Mucosa of rectum (tissue), 2 donors: ENCODE results near the gene DNAJC30.

Source experiments
- H3K27ac ChIP-seq, 2 donors: one replicate each; pipeline ENCODE4 v1.7.0; 2013; ENCODE audit warnings: inconsistent platforms in 2 of 2, low read depth in 2 of 2, low read length in 2 of 2
- H3K27me3 ChIP-seq, 2 donors: one replicate each; pipeline ENCODE4 v1.7.0; 2013; ENCODE audit warnings: low read length in 2 of 2; ENCODE audit not compliant: control insufficient read depth in 2 of 2, insufficient read depth in 2 of 2
- H3K36me3 ChIP-seq, 2 donors: one replicate each; pipeline ENCODE4 v1.7.0; 2013; ENCODE audit warnings: low read length in 2 of 2; ENCODE audit not compliant: control insufficient read depth in 2 of 2, insufficient read depth in 2 of 2
- H3K4me1 ChIP-seq, 2 donors: one replicate each; pipeline ENCODE4 v1.7.0; 2013; ENCODE audit warnings: low read length in 2 of 2, mild to moderate bottlenecking in 1 of 2; ENCODE audit not compliant: control insufficient read depth in 2 of 2, insufficient read depth in 2 of 2
- H3K4me3 ChIP-seq, 2 donors: one replicate each; pipeline ENCODE4 v1.7.0; 2013; ENCODE audit warnings: low read length in 2 of 2
- H3K9ac ChIP-seq, 2 donors: one replicate each; pipeline ENCODE4 v1.7.0; 2013; ENCODE audit warnings: low read length in 2 of 2, low read depth in 1 of 2, mild to moderate bottlenecking in 1 of 2
- H3K9me3 ChIP-seq, 2 donors: one replicate each; pipeline ENCODE4 v1.7.0; 2013; ENCODE audit warnings: low read length in 2 of 2; ENCODE audit not compliant: control insufficient read depth in 2 of 2
- donor health status: healthy.
- donor health status: Normal muscosa, but diverticular disease.

DNAJC30 gene

DNA sequence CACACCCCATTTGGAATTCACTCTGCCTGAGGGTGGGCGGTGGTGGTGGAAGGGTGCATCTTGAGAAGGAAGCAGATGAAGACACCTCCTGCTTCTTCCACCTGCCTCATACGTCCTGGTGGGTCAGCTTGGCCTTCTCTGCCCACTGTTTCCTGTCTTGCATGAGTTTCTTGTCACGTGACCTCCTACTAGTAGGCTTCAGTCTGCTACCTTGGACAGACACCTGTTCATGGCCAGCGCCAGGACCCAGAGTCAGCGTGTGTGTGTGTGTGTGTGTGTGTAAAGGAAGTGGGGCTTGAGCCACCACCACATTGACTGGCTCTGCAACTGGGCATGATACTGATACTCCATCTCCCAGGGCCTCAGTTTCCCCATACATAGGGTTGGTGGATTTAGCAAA, 32.7 kb downstream of the DNAJC30 start:
- no peak overlapping the region for H3K4me3 ChIP-seq
- H3K27me3 ChIP-seq = peaks cover 12 to 16% of the 10 kb centered on the region in 2 donors

DNA sequence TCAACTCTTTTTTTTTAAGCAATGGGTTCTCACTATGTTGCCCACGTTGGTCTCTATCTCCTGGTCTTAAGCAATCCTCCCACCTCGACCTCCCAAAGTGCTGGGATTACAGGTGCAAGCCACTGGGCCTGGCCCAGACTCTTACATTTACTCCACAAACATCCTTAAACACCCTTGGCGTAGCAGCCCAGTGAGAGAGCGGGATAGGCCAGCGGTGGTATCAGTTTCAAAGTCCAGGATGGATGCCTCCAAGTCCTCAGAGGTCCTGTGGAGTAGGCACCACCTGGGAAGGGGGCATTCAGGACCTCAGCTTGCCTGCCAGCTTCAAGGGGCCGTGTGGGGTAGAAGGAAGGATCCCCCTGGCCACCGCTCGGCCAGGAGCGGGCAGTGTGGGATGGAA, 33.7 kb downstream of the DNAJC30 start:
- H3K4me1 ChIP-seq = peaks cover 9 to 11% of the 10 kb centered on the region in 2 donors
- no peak overlapping the region for H3K4me3 ChIP-seq
- peaks cover 12 to 17% of the 10 kb centered on the region in 2 donors for H3K27me3 ChIP-seq
- H3K9me3 ChIP-seq = no peaks in the 10 kb centered on the region
- no peak overlapping the region for H3K27ac ChIP-seq
- H3K36me3 ChIP-seq = no peaks in the 10 kb centered on the region
- no peak overlapping the region for H3K9ac ChIP-seq

More for the DNA sequence above, 32.7 kb downstream of the DNAJC30 start:
- Histone ChIP-seq H3K36me3 (no peaks in the 10 kb centered on the region), H3K27ac (no peak overlapping the region), H3K4me1 (peaks cover 9 to 11% of the 10 kb centered on the region in 2 donors), H3K9ac (no peak overlapping the region), H3K9me3 (no peaks in the 10 kb centered on the region)

DNA sequence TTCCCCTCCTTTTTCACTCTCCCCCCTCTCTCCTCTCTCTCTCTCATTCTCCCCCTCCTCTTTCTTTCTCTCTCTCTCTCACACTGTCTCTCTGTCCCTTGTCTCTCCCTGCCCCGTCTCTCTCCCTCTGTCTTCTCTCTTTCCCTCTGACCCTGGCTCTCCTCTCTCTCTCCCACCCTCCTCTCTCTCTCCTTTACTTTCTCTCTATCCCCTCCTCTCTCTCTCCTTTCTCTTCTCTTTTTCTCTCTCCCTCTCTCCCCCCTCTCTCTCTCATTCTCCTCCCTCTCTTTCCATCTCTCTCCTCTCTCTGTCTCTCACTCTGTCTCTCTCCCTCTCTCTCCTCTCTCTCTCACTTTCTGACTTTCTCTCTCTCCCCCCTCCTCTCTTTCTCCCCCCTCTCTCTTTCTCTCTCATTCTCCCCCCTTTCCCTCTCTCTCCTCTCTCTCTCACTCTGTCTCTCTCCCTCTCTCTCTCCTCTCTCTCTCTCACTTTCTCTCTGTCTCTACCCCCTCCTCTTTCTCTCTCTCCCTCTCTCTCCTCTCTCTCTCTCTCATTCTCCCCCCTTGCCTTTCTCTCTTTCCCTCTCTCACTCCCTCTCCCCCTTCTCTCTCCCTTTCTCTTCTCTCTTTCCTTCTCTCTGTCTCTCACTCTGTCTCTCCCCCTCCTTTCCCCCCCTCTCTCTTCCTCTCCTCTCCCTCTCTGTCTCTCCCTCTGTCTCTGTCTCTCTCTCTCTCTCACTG, 34.5 kb downstream of the DNAJC30 start:
- Histone ChIP-seq H3K27me3 (peaks cover 12 to 17% of the 10 kb centered on the region in 2 donors), H3K4me3 (no peak overlapping the region), H3K4me1 (peaks cover 9 to 11% of the 10 kb centered on the region in 2 donors), H3K9me3 (no peaks in the 10 kb centered on the region), H3K27ac (no peak overlapping the region), H3K9ac (peak overlapping the region in 1 of 2 donors; percentile 56), H3K36me3 (no peaks in the 10 kb centered on the region)

- H3K4me1 ChIP-seq = peaks cover 9 to 11% of the 10 kb centered on the region in 2 donors
- no peaks in the 10 kb centered on the region for H3K9me3 ChIP-seq
- peaks cover 12 to 17% of the 10 kb centered on the region in 2 donors for H3K27me3 ChIP-seq
- peak overlapping the region in 1 of 2 donors; percentile 56 for H3K9ac ChIP-seq
- peak overlapping the region; percentile 20 to 27 for H3K4me3 ChIP-seq
- H3K36me3 ChIP-seq = no peaks in the 10 kb centered on the region
- no peak overlapping the region for H3K27ac ChIP-seq
Observed at GRCh38 chr7:73647725-73648592, 35.3 kb downstream of the DNAJC30 start.

GRCh38 chr7:73646785-73647724, 36.2 kb downstream of the DNAJC30 start:
- Histone ChIP-seq H3K27ac (no peak overlapping the region), H3K36me3 (no peaks in the 10 kb centered on the region), H3K4me1 (peaks cover 9 to 11% of the 10 kb centered on the region in 2 donors), H3K4me3 (no peak overlapping the region), H3K27me3 (peaks cover 8 to 15% of the 10 kb centered on the region in 2 donors), H3K9ac (peak overlapping the region in 1 of 2 donors; percentile 7), H3K9me3 (no peaks in the 10 kb centered on the region)

GRCh38 chr7:73645643-73646174, 37.5 kb downstream of the DNAJC30 start:
- Histone ChIP-seq H3K4me1 (peaks cover 9 to 11% of the 10 kb centered on the region in 2 donors), H3K9me3 (peaks cover 0 to 3% of the 10 kb centered on the region in 2 donors), H3K27ac (no peak overlapping the region), H3K9ac (no peak overlapping the region), H3K4me3 (no peak overlapping the region), H3K27me3 (peaks cover 8 to 15% of the 10 kb centered on the region in 2 donors), H3K36me3 (no peaks in the 10 kb centered on the region)

DNA sequence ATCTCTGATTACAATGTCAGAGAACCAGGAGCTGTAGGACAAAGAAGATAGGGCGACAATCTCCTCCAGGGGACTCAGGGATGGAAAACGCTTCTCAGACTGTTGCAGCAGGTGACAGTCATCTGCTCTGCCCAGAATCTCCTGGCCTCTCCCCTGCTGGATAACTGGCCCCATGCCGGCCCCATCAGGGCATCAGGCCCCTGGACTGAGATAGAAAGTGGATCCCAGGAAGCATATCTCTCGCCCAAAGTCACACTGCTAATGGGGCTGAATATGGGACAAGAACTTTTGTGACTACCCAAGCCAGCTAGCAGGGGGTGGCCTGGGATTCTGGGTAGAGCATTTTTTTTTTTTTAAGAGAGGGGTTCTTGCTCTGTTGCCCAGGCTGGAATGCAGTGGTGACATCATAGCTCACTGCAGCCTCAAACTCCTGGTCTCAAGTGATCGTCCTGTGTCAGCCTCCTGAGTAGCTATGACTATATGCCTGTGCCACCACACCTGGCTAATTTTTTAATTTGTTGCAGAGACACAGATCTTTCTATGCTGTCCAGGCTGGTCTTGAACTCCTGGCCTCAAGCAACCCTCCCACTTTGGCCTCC, 38.5 kb downstream of the DNAJC30 start:
- no peaks in the 10 kb centered on the region for H3K36me3 ChIP-seq
- peaks cover 0 to 3% of the 10 kb centered on the region in 2 donors for H3K9me3 ChIP-seq
- peaks cover 9 to 11% of the 10 kb centered on the region in 2 donors for H3K4me1 ChIP-seq
- H3K27me3 ChIP-seq = peaks cover 4 to 11% of the 10 kb centered on the region in 2 donors
- H3K9ac ChIP-seq = no peak overlapping the region
- H3K27ac ChIP-seq = no peak overlapping the region
- H3K4me3 ChIP-seq = no peak overlapping the region

DNA sequence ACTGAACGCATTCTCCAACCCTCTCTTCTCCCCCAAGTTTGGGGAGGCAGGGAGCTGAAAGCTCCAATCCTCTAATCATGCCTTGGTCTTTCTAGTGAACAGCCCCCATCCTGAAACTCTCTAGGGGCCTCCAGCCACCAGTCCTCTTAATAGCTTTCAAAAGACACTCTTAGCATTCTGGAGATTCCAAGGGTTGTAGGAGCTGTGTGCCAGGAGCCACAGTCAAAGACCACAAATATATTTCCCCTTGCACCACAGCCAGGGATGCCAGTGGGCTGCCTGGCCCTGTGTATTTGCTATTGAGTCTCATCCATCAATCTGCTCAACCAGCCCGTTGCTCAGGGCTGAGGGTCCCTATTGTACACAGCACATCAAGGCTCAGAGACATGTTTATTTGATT, 40.4 kb downstream of the DNAJC30 start:
- Histone ChIP-seq H3K4me3 (no peak overlapping the region), H3K9me3 (peaks cover 0 to 3% of the 10 kb centered on the region in 2 donors), H3K27ac (no peak overlapping the region), H3K27me3 (peaks cover 0 to 9% of the 10 kb centered on the region in 2 donors), H3K36me3 (no peaks in the 10 kb centered on the region), H3K4me1 (peaks cover under 1 to 3% of the 10 kb centered on the region in 2 donors), H3K9ac (no peak overlapping the region)

DNA sequence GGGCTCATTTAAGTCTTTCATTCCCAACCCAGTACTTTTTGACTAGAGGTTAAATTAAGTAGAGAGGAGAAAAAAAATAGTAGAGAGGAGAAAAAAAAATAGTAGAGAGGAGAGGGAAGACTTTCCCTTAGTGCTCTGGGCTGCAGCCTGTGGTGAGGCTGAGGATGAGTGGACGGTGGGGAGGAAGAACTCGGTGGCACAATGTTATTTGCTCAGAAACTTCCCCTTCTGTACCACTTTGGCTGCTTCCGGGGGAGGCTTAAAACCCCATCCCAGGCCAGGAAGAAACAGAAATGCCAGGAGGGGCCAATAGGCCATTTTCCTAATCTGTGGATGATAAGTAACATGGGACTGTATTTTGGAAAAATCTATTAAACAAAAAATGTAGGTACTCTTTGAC, 44.3 kb downstream of the DNAJC30 start:
- Histone ChIP-seq H3K4me3 (no peak overlapping the region), H3K4me1 (no peaks in the 10 kb centered on the region), H3K9me3 (peaks cover 0 to 3% of the 10 kb centered on the region in 2 donors), H3K9ac (no peak overlapping the region), H3K27me3 (no peaks in the 10 kb centered on the region), H3K27ac (no peak overlapping the region), H3K36me3 (no peaks in the 10 kb centered on the region)
